Activated gamma-delta T cell treated with anti-CD3 and anti-CD28 coated beads, Interleukin-2, amount 50 U/mL, for 16 hours (primary cell): ENCODE results near the gene STPG3.
A peak's percentile ranks its signal among the peaks of the same experiment; 100 is the strongest.

ENCODE experiments used
- DNase-seq: peaks from one replicate; pipeline ENCODE4 v3.0.0-alpha.2; 2020; ENCODE audit warnings: low read depth

Gene STPG3

DNA sequence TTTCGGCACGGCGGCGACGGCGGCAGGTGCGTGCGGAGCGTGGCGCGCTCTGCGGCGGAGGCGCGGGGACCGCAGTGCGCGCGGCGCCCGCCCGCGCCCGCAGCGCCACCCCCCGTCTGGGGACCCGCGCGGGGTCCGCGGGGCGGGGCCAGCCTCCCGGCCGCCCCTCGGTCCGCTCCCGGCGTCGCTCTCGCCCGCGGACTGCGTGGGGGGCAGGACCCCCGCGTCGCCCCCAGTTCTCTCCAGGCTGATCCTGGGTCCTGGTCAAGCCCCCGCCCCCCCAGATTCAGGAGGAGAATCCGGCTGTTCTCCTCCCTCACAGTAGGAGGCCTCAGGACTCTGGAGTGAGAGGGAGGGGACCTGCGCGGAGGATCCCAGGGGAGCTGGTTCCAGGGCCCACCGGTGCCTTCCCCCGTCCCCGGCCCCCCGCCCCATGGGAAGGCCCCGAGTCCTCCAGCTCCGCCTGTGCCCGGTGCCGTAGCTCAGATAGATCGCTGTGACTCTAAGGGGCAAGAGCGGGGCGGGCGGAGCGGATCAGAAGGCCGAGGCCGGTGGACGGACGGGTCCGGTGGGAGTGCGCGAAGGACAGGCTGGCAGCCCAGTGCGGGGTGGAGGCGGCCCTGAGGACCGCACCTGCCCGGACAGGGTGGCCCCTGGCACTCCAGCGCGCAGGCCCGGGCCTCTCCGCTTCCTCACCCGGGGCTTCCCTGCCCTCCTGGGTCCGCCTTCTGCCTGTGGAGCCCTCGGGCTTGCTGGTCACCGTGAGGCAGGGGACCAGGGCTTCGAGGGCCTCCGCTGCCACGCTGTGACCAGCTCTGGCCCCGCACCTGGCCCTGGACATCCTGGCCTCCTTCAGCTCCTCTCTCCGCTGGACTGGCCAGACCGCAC, 28.7 kb upstream of the STPG3 start, which contains the start of gene RNF208:
Gene RNF208, minus strand, starts transcription at position 51 of the 888 bp plus-strand sequence. CDS start 1,028 bp downstream, outside the sequence.
- DNase-seq, result no peak

DNA sequence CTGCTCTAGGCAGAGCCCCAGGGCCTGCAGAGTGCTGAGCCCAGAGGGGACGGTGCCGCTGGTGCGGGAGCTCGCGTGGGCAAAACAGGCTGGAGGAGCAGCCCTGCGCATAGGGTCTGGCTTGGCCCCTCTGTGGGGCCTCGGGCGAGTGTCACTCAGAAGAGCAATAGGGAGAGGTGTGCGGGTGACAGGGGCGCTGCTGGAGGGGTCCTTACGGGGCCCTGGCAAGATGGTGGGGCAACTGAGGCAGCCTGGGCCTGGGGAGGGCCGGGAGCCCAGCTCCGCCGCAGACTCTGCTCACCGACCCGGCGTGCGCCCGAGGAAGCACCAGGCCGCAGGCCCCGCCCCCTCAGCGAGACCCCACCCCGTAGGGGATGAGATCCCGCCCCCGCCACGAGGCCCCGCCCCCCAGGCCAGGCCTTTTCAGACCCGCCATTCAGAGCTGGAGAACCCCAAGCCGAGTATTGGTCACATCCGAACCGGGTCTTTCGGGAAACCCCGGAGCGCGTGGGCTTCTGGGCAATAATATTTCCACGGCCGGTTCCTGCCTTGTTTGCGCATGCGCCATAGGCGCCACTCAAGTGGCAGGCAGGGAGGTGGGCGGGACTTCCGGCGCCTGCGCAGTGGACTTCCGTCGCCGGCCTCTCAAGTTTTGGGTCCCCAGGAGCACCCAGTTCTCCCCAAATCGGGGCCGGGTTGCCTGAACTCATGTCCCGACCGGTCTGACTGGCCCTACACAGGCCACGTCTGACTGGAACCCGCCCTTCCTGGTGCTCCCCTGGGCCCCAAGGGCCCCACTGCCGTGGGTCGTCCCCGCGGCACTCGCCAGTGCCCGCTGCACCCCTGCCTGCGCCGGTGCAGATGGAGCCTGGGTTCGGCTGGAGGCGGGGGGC, 27.8 kb upstream of the STPG3 start:
- peak; percentile 96 for DNase-seq

DNA sequence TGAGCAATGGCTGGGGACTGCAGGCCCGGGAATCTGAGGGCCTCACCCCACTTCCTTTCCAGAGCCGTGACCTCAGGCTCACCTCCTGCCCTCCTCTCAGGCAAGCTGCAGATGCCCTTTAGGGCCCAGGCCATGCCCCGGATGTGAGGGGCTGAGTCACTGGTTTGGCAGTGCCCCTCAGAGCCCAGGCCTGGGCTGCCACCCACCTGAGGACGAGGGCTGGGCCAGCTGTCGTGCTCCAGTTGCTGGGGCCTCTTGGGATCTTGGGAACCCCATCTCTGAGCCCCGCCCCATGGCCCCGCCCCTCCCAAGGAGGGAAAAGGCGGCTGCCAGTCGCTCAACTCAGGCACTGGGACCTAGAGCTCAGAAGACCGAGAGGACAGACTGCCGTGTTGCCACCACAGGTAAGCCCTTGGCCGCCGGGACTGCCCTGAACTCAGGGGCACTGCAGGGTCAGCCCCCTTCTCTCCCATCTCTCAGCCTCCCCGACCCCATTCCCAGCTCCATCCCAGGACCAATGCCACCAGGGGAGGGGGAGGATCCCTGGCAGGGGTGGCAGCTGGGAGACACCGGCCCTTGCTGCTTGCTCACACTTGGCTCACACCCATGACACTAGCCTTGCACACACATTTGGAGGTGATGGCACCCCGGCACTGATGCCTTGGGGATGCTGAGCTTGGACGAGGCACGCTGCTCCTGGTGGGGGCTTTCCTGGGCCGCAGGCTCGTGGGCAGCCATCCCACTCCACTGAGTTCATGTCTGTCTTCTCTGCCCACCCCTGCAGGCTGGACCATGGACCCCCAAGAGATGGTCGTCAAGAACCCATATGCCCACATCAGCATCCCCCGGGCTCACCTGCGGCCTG, 26.0 kb upstream of the STPG3 start, which contains the start of gene CYSRT1:
Gene CYSRT1, plus strand, starts transcription at position 345 of the 865 bp plus-strand sequence. Its CDS starts 448 bp downstream, at position 793.
- no peak for DNase-seq

DNA sequence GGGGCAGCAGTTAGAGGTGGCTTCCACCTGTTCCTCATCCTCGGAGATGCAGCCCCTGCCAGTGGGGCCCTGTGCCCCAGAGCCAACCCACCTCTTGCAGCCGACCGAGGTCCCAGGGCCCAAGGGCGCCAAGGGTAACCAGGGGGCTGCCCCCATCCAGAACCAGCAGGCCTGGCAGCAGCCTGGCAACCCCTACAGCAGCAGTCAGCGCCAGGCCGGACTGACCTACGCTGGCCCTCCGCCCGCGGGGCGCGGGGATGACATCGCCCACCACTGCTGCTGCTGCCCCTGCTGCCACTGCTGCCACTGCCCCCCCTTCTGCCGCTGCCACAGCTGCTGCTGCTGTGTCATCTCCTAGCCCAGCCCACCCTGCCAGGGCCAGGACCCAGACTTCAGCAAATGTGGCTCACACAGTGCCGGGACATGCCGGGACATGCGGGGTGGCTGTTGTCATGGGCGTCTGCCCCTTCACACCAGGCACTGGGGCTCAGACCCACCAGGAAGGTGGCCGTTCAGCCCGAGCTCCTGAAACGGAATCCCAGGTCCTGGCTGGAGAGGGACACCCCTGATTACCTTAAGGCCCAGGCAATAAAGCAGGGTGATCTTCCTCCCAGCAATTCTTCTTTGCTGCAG, 25.3 kb upstream of the STPG3 start:
- DNase-seq, result no peak

DNA sequence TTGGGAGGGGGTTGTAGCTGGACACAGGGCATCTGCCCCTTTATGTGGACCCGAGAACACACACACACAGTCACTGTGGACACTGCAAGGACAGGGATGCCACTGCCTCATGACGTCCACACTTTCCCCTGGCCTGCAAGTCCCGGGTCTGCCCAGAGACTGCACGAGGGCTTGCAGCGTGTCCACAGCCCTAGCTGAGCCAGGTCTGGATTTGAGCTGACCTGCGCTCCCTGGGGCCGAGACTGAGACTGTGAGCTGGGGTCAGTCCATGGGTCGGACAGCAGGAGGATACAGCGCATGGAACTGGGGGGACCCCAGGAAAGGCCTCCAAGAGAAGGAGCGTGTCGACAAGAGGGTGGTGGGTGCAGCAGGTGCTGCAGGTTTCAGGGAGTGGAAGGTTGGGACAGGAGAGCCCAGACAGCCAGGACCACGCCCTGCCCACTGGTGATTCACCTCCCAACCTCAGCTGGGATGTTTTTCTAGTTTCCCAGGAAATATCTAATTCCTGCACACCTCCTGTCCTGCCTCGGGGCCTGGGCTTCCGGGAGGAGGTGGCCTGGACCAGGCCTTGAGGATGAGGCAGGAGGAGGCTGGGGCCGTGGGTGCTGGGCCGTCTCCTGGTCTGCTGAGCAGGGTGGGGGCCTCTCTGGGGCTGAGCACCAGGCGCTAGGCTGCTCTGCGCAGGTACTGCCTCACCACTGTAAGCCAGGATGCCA, 24.6 kb upstream of the STPG3 start:
- no peak for DNase-seq

DNA sequence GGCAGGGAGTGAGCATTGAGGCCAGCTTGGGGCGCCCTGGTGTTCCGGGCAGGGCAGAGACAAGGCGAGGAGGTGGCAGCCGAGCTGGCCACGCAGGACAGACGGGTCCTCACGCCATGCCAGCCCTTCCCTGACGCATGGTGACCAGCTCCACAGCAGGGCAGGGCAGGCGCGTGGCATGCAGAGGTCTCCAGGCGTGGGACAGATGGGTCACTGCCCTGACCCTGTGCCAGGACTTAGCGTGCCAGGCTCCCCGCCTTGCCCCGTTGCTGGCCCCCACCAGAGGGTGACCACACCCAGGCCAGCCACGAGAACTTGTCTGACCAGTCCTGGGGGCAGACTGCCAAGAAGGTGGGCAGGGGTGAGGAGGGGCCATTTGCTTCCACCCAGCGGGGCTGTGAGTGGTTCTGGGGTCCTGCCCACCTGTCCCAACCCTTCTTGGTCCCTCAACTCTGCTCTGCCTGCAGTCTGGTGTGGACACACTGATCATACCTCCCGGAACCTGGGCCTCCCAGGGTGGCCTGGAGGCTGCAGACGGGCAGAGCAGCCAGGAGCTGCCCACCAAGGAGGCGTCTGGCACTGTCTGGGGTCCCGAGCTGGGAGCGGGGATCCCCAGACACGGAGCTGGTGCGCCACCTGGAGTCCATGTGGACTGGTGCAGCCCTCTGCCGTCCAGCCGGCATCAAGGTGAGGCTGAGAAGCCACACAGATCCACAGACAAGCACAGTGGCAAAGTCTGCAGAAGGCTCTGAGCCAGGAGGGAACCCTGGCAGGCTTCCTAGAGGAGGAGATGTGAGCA, 23.8 kb upstream of the STPG3 start, which contains the start of gene RNF224:
Gene RNF224, plus strand, starts transcription at position 449 of the 799 bp plus-strand sequence. CDS start 834 bp downstream, outside the sequence.
- peak; percentile 72 for DNase-seq

DNA sequence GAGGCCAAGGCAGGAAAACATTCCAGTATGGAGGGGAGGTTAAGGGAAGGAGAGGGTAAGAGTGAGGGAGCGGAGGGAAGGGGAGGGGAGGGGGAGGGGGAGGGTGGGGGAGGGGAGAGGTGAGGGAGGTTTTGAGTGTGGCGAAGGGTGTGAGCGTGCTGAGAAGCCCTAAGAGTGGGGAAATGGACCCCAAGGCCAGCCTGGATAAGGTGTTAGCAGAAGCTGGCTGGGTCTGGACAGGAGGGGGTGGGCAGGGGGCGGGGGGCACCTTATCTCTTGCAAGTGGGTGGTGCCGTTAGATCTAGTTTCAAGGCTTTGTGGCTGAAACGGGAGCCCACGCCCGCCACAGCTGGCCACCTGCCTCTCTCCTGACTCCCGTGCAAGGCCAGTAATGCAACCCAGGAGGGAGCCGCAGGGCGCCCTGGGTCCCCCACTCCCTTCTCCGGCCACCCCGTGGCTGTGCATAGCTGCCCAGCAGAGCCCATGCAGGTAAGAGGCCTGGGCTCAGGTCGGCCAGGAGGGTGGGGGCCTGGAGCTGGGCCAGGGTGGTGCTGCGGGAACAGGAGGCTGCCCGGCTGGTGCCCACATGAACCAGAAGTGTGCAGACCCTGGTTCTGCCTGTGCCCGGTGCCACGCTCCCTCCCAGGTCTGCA, 23.1 kb upstream of the STPG3 start:
- DNase-seq, result no peak

DNA sequence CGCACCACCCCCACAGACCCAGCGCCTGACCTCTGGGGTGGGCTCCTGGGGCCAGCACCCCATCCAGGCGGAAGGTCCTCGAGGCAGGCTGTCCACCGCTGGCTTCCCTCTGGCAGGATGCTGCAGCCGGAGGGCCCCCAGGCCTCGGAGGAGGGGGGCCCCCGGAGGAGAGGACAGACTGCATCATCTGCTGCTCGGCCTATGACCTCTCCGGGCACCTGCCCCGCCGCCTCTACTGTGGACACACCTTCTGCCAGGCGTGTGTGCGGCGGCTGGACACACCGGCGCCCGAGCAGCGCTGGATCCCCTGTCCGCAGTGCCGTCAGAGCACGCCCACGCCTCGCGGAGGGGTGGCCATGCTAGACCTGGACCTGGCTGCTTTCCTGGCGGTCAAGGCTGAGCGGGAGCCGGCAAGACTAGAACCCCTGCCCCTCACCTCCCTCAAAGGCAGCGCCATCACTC, 22.5 kb upstream of the STPG3 start:
- DNase-seq, result no peak

DNA sequence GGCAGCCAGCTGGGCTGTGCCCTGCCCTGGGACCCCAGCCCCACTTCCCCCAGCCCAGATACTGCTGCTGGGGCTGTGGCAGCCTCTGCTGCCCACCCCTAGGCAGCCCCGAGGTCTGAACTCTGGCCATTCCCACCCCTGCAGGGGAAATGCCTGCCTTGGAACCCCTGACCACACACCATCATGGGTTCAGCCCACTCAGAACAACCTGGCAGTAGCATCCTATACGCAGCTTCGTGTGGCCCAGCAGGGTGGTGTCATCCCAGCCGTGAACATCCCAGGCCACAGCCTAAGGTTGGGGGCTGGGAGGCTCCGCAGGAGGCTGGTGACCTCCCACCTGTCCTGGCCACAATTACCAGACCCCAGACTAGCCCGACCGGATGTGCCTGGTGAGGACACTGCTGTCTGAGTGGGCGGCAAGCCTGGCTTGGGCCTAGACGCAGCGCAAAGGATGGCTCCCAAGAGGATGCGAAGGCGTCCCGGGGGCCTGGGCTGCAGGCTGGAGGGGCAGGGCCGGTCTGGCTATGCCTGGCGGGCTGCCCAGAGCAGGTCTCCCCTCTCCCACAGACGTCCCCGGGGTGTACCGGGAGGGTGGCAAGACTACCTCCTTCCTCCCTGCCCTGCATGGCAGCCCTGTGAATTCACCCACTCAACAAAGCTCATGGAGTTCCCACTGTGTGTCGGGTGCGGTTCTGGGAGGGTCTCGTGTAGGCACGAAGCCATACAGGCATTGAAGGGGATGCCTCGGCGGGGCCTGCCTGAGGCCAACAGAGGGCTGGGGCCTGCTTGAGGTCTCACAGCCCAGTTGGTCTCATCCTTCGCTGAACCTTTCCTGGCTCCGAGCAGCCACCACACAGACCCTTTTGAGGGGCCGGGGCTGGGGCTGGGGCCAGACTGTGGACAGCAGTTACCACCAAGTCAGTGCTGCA, 21.9 kb upstream of the STPG3 start:
- DNase-seq, result no peak

DNA sequence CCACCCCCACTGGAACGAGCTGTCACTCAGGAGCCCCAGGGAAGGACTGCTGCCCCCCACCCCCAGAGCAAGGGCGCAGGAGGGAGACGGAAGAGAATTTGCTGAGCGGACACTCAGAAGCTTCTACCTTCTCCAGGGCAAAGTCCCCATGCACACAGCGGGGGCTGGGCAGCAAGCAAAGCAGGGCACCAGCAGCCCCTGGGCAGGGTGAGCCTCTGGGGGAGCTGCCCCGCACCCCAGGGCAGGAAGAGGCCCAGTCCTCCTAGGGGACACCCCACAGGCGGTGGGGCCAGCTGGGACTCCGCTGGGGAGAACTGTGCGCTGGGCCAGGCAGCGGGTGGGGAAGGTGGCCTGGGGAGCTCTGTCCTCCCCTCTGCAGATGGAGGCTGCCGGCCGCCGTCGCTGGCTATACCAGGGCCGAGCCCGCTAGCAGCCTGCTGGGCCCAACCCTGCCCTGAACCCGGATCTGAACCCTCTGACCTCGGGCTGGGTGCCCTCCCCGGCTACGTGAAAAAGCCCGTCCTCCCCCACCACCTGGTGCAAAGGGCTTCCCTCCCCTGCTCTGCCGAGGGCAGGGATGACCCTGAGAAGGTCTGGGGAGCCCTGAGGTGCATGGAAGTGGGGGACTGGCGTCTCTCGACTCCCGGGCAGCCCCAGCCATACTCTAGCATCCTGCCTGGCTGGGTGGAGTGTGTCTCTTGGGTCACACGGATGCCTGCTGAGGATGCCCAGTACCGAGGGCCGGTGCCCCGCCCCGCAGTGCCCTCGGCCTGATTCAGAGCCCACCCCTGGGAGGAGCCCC, 21.0 kb upstream of the STPG3 start:
- no peak for DNase-seq

DNA sequence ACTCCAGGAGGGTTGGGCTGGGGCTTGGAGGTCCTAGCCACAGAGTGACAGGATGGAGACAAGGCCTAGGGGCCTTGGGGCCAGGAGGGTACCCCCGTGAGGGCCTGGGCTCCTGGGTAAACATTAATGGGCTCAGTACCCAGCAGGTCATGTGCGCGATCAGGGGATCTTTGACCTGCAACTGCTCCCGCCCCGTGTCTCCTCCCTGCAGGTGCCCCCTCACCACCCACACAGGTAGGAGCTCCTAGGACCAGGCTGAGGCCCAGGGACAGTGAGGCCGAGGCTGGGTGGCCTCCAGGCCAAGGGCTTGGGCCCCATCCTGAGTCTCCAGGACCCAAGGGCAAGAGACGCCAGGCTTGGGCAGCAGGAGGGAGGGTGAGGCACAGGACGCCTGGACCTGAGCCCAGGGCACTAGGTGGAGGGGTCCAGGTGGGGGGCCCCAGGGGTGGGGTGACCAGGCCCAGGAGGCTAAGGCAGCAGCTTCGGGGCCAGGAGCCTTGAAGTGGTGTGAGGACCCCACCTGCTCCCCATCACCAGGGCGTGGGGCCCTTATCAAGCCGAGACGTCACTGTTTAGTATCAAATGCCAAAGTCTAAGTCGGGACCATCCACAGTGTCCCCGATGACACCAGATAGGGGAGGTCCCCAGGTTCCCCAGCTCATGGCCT, 20.2 kb upstream of the STPG3 start, which contains the start of gene SLC34A3:
Gene SLC34A3, plus strand, starts transcription at position 197 of the 667 bp plus-strand sequence. CDS start 802 bp downstream, outside the sequence.
- no peak for DNase-seq

DNA sequence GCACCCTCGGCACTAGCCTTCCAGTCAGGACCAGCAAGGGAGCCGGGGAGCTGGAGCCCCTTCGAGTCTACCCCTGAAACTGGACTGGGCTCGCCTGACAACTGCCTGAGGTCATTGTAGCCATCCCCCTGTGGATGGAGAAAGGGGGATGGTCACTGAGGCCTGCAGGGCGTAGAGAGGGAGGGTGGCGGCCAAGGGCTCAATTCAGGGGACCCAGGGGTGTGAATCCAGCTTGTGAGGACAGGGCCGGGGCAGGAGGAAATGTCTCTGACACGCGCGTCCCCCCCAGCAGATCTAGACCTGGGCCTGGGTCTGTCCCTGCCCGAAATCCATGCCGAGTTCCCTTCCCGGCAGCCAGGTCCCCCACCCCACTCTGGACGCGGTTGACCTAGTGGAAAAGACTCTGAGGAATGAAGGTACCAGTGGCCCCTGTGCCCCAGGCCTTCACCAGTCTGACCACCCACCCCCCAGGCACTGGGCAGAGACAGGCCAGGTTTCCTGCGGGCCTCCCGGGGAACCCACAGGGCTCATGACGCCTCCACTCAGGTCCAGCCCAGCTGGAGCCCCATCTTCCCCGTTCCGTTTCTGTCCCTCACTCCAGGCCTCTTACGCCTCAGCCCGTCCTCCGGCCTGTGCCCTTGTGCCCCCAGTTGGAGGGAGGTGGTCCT, 19.6 kb upstream of the STPG3 start:
- DNase-seq, result no peak

DNA sequence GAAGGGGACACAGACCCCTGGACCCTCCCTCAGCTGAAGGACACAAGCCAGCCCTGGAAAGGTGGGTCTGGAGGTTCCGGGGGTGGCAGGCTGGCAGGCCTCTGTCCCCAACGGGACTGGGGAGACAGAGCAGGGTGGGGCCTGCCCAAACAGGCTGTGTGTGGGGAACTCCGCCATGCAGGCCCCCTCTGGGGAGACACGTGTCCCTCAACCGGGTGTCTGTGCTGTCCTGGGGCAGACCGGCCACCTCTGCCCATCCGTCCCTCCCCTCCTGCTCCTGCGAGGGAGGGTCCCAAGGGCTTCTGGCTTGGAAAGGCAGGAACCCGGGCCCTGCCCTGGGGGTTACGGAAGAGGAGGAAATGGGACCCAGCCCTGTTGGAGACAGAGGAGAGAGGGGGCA, 19.0 kb upstream of the STPG3 start:
- DNase-seq, result no peak

DNA sequence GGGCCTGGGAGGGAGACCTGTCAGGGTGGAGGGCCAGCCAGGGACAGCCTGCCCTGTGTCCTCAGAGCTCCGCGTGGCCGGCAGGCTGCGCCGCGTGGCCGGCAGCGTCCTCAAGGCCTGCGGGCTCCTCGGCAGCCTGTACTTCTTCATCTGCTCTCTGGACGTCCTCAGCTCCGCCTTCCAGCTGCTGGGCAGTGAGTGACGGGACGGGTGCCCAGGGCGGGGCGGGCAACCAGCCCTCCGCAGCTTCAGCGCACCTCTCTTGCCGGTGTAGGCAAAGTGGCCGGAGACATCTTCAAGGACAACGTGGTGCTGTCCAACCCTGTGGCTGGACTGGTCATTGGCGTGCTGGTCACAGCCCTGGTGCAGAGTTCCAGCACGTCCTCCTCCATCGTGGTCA, 18.6 kb upstream of the STPG3 start:
- DNase-seq, result no peak

DNA sequence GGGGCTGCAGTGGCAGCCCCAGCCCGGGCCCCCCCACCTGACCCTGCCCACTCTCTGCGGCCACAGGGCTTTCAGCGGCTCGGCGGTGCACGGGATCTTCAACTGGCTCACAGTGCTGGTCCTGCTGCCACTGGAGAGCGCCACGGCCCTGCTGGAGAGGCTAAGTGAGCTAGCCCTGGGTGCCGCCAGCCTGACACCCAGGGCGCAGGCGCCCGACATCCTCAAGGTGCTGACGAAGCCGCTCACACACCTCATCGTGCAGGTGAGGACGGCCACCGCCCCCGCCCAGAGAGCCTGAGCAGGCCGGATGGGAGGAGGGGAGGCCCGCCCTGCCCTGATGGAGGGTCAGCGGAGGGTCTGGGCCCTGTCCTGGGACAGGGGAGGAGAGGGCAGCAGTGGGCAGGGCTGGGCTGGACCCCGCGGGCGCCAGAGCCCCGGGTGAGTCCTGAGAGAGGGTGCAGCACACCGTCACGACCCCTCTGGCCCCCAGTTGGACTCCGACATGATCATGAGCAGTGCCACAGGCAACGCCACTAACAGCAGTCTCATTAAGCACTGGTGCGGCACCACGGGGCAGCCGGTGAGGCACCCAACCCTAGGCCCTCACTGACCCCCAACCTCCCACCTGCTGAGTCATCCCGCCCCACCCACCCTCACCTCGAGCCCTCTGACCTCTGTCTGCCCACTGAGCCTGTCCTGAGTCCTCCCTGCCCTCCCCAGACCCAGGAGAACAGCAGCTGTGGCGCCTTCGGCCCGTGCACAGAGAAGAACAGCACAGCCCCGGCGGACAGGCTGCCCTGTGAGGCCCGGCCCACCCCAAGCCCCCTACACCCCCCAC, 17.7 kb upstream of the STPG3 start:
- no peak for DNase-seq
